ENCODE results near the gene LRIT3.
A peak's percentile ranks its signal among the peaks of the same experiment; 100 is the strongest.

LRIT3 gene

GRCh38 chr4:109826719-109827118 is 21.2 kb upstream of the LRIT3 start:
- peak; percentile 86 for ATAC-seq
- no peak for TF ChIP-seq ZNF70 (CRISPR knock-in tag; IDR thresholded peaks at IDR 0.05)
- TF ChIP-seq, protein P1, sequence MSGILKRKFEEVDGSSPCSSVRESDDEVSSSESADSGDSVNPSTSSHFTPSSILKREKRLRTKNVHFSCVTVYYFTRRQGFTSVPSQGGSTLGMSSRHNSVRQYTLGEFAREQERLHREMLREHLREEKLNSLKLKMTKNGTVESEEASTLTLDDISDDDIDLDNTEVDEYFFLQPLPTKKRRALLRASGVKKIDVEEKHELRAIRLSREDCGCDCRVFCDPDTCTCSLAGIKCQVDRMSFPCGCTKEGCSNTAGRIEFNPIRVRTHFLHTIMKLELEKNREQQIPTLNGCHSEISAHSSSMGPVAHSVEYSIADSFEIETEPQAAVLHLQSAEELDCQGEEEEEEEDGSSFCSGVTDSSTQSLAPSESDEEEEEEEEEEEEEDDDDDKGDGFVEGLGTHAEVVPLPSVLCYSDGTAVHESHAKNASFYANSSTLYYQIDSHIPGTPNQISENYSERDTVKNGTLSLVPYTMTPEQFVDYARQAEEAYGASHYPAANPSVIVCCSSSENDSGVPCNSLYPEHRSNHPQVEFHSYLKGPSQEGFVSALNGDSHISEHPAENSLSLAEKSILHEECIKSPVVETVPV (CRISPR knock-in tag; IDR thresholded peaks at IDR 0.05) = no peak

- TF ChIP-seq PPARA (CRISPR knock-in tag; IDR thresholded peaks at IDR 0.05; ENCODE audit: borderline replicate concordance) = no peak
- TF ChIP-seq OSR1 (CRISPR knock-in tag; IDR thresholded peaks at IDR 0.05) = no peak
- no peak for TF ChIP-seq GLIS3 (CRISPR knock-in tag; IDR thresholded peaks at IDR 0.05)
- TF ChIP-seq TOX (CRISPR knock-in tag; IDR thresholded peaks at IDR 0.05; ENCODE audit: borderline replicate concordance) = no peak
- TF ChIP-seq RARB (CRISPR knock-in tag; IDR thresholded peaks at IDR 0.05) = no peak
- no peak for TF ChIP-seq ZFP3 (CRISPR knock-in tag; IDR thresholded peaks at IDR 0.05)
- TF ChIP-seq ZC3H10 (CRISPR knock-in tag; IDR thresholded peaks at IDR 0.05) = no peak
- no peak for TF ChIP-seq CSDC2 (CRISPR knock-in tag; IDR thresholded peaks at IDR 0.05)
- TF ChIP-seq, protein P2, sequence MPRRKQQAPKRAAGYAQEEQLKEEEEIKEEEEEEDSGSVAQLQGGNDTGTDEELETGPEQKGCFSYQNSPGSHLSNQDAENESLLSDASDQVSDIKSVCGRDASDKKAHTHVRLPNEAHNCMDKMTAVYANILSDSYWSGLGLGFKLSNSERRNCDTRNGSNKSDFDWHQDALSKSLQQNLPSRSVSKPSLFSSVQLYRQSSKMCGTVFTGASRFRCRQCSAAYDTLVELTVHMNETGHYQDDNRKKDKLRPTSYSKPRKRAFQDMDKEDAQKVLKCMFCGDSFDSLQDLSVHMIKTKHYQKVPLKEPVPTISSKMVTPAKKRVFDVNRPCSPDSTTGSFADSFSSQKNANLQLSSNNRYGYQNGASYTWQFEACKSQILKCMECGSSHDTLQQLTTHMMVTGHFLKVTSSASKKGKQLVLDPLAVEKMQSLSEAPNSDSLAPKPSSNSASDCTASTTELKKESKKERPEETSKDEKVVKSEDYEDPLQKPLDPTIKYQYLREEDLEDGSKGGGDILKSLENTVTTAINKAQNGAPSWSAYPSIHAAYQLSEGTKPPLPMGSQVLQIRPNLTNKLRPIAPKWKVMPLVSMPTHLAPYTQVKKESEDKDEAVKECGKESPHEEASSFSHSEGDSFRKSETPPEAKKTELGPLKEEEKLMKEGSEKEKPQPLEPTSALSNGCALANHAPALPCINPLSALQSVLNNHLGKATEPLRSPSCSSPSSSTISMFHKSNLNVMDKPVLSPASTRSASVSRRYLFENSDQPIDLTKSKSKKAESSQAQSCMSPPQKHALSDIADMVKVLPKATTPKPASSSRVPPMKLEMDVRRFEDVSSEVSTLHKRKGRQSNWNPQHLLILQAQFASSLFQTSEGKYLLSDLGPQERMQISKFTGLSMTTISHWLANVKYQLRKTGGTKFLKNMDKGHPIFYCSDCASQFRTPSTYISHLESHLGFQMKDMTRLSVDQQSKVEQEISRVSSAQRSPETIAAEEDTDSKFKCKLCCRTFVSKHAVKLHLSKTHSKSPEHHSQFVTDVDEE (CRISPR knock-in tag; IDR thresholded peaks at IDR 0.05) = no peak
- no peak for TF ChIP-seq ARNTL (CRISPR knock-in tag; IDR thresholded peaks at IDR 0.05; ENCODE audit: borderline replicate concordance, low read depth)
- no peak for TF ChIP-seq ZNF8 (CRISPR knock-in tag; IDR thresholded peaks at IDR 0.05)
- TF ChIP-seq, protein P1 (CRISPR knock-in tag; IDR thresholded peaks at IDR 0.05) = no peak
- TF ChIP-seq SNAI2 (CRISPR knock-in tag; IDR thresholded peaks at IDR 0.05) = no peak
- no peak for TF ChIP-seq BACH2 (CRISPR knock-in tag; IDR thresholded peaks at IDR 0.05; ENCODE audit: borderline replicate concordance)
- no peak for ATAC-seq
Observed at GRCh38 chr4:109827672-109828071, 20.2 kb upstream of the LRIT3 start, which contains the start of gene RRH. Gene RRH (plus strand): TSS chr4:109827972. CDS start chr4:109828028, 56 bp downstream.

- TF ChIP-seq PPARA (CRISPR knock-in tag; IDR thresholded peaks at IDR 0.05; ENCODE audit: borderline replicate concordance) = no peak
- no peak for TF ChIP-seq ZC3H10 (CRISPR knock-in tag; IDR thresholded peaks at IDR 0.05)
- TF ChIP-seq, protein P1 (CRISPR knock-in tag; IDR thresholded peaks at IDR 0.05) = no peak
- no peak for TF ChIP-seq GLIS3 (CRISPR knock-in tag; IDR thresholded peaks at IDR 0.05)
- no peak for TF ChIP-seq SNAI2 (CRISPR knock-in tag; IDR thresholded peaks at IDR 0.05)
- TF ChIP-seq BACH2 (CRISPR knock-in tag; IDR thresholded peaks at IDR 0.05; ENCODE audit: borderline replicate concordance) = no peak
- TF ChIP-seq ISL1 (CRISPR knock-in tag; IDR thresholded peaks at IDR 0.05) = no peak
- TF ChIP-seq, protein P3, sequence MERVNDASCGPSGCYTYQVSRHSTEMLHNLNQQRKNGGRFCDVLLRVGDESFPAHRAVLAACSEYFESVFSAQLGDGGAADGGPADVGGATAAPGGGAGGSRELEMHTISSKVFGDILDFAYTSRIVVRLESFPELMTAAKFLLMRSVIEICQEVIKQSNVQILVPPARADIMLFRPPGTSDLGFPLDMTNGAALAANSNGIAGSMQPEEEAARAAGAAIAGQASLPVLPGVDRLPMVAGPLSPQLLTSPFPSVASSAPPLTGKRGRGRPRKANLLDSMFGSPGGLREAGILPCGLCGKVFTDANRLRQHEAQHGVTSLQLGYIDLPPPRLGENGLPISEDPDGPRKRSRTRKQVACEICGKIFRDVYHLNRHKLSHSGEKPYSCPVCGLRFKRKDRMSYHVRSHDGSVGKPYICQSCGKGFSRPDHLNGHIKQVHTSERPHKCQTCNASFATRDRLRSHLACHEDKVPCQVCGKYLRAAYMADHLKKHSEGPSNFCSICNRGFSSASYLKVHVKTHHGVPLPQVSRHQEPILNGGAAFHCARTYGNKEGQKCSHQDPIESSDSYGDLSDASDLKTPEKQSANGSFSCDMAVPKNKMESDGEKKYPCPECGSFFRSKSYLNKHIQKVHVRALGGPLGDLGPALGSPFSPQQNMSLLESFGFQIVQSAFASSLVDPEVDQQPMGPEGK (CRISPR knock-in tag; IDR thresholded peaks at IDR 0.05; ENCODE audit: borderline replicate concordance) = no peak
- TF ChIP-seq OSR1 (CRISPR knock-in tag; IDR thresholded peaks at IDR 0.05) = no peak
- no peak for ATAC-seq
Observed at GRCh38 chr4:109833756-109834155, 14.2 kb upstream of the LRIT3 start.

DNA sequence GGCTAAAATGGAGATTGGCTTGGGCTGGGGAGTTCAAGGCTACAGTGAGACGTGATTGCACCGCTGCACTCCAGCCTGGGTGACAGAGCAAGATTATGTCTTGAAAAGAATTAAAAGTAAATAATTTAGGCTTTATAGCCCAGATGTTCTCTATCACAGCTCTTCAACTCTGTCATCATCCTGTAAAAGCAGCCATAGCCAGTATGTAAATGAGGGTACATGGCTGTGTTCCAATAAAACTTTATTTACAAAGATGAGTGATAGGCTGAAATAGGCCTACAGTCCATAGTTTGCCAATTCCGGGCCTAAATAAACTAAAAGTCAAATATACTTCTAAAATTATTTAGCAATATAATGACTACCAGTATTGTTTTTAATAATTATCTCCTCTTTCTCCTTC is 10.9 kb upstream of the LRIT3 start:
- ATAC-seq = no peak
- no peak for TF ChIP-seq BACH2 (CRISPR knock-in tag; IDR thresholded peaks at IDR 0.05; ENCODE audit: borderline replicate concordance)
- TF ChIP-seq ZNF70 (CRISPR knock-in tag; IDR thresholded peaks at IDR 0.05) = no peak
- no peak for TF ChIP-seq CSDC2 (CRISPR knock-in tag; IDR thresholded peaks at IDR 0.05)
- TF ChIP-seq ZNF8 (CRISPR knock-in tag; IDR thresholded peaks at IDR 0.05) = no peak
- no peak for TF ChIP-seq ISL1 (CRISPR knock-in tag; IDR thresholded peaks at IDR 0.05)
- no peak for TF ChIP-seq TOX (CRISPR knock-in tag; IDR thresholded peaks at IDR 0.05; ENCODE audit: borderline replicate concordance)
- no peak for TF ChIP-seq ESRRG (CRISPR knock-in tag; IDR thresholded peaks at IDR 0.05)
- no peak for TF ChIP-seq CREB5 (CRISPR knock-in tag; IDR thresholded peaks at IDR 0.05; ENCODE audit: low read depth)
- TF ChIP-seq, protein P1 (CRISPR knock-in tag; IDR thresholded peaks at IDR 0.05) = no peak
- TF ChIP-seq, protein P3 (CRISPR knock-in tag; IDR thresholded peaks at IDR 0.05; ENCODE audit: borderline replicate concordance) = no peak
- TF ChIP-seq ARNTL (CRISPR knock-in tag; IDR thresholded peaks at IDR 0.05; ENCODE audit: borderline replicate concordance, low read depth) = no peak
- no peak for TF ChIP-seq ZC3H10 (CRISPR knock-in tag; IDR thresholded peaks at IDR 0.05)
- TF ChIP-seq SNAI2 (CRISPR knock-in tag; IDR thresholded peaks at IDR 0.05) = no peak
- TF ChIP-seq ZNF565 (CRISPR knock-in tag; conservative IDR thresholded peaks at IDR 0.05; ENCODE audit: low read depth) = no peak

Measured in SK-N-SH treated with all-trans-retinoic acid at 6 μM for 48 hours (cell line).